ENCODE data around the gene DCC. TPM values are rescaled to one million over a fixed set of nuclear protein-coding genes. Genes with fewer than 3 reads are reported as not detected.

The DCC gene
- total RNA-seq, 2 experiments from 2014 or later = not detected

GRCh38 chr18:52610451-52611115, 270.6 kb downstream of the DCC start:
- no peak for ATAC-seq (ENCODE audit: poor library complexity)
- CTCF ChIA-PET = no interaction called here

GRCh38 chr18:52612406-52612805, 272.4 kb downstream of the DCC start:
- Mint-ChIP-seq H3K27me3 (no peaks in the 10 kb centered on the region), H3K36me3 (ENCODE audit: low read depth) (no peaks in the 10 kb centered on the region), H3K4me3 (no peak overlapping the region), H3K9me3 (no peaks in the 10 kb centered on the region), H3K27ac (no peak overlapping the region), H3K4me1 (ENCODE audit: low read depth) (no peaks in the 10 kb centered on the region)
- no peak for TF ChIP-seq CTCF (IDR thresholded peaks at IDR 0.05)
- Histone ChIP-seq H3K4me1 (ENCODE audit: insufficient read depth, low read length) (no peaks in the 10 kb centered on the region), H3K9me3 (ENCODE audit: control insufficient read depth in 1 of 2, insufficient read depth in 1 of 2, low read length in 2 of 2) (peaks cover 0 to 3% of the 10 kb centered on the region in 2 experiments), H3K4me3 (ENCODE audit: low read length) (no peak overlapping the region), H3K27ac (ENCODE audit: low read depth in 1 of 2, low read length in 2 of 2) (no peak overlapping the region), H3K36me3 (ENCODE audit: insufficient read depth, low read length) (no peaks in the 10 kb centered on the region), H3K27me3 (ENCODE audit: control insufficient read depth in 1 of 2, insufficient read depth in 2 of 2, low read length in 2 of 2) (no peaks in the 10 kb centered on the region)
- CTCF ChIA-PET = no interaction called here
- POLR2A ChIA-PET = no interaction called here
- no peak for ATAC-seq (ENCODE audit: poor library complexity)
- no peak for DNase-seq
- intact Hi-C loops (cut with DNase I, micrococcal nuclease) = no loop called here

More at GRCh38 chr18:52610451-52611115, 270.6 kb downstream of the DCC start:
- intact Hi-C loops (cut with DNase I, micrococcal nuclease) = no loop called here
- no peak overlapping the region for H3K27ac ChIP-seq (ENCODE audit: low read depth in 1 of 2, low read length in 2 of 2)
- H3K4me1 ChIP-seq (ENCODE audit: insufficient read depth, low read length) = no peaks in the 10 kb centered on the region
- Mint-ChIP-seq H3K36me3 (ENCODE audit: low read depth) (no peaks in the 10 kb centered on the region), H3K27ac (no peak overlapping the region), H3K9me3 (peaks cover 5% of the 10 kb centered on the region), H3K4me3 (no peak overlapping the region), H3K27me3 (no peaks in the 10 kb centered on the region), H3K4me1 (ENCODE audit: low read depth) (no peaks in the 10 kb centered on the region)
- POLR2A ChIA-PET = no interaction called here
- no peak overlapping the region for H3K4me3 ChIP-seq (ENCODE audit: low read length)
- H3K36me3 ChIP-seq (ENCODE audit: insufficient read depth, low read length) = no peaks in the 10 kb centered on the region
- DNase-seq = no peak
- TF ChIP-seq CTCF (IDR thresholded peaks at IDR 0.05) = no peak
- H3K27me3 ChIP-seq (ENCODE audit: control insufficient read depth in 1 of 2, insufficient read depth in 2 of 2, low read length in 2 of 2) = no peaks in the 10 kb centered on the region
- peaks cover 0 to 3% of the 10 kb centered on the region in 2 experiments for H3K9me3 ChIP-seq (ENCODE audit: control insufficient read depth in 1 of 2, insufficient read depth in 1 of 2, low read length in 2 of 2)

GRCh38 chr18:52615321-52615720, 275.3 kb downstream of the DCC start:
- no peaks in the 10 kb centered on the region for H3K27me3 Mint-ChIP-seq
- no peak overlapping the region for H3K4me3 Mint-ChIP-seq
- H3K36me3 ChIP-seq (ENCODE audit: insufficient read depth, low read length) = no peaks in the 10 kb centered on the region
- no peaks in the 10 kb centered on the region for H3K9me3 Mint-ChIP-seq
- no peak overlapping the region for H3K4me3 ChIP-seq (ENCODE audit: low read length)
- ATAC-seq (ENCODE audit: poor library complexity) = no peak
- no peaks in the 10 kb centered on the region for H3K4me1 ChIP-seq (ENCODE audit: insufficient read depth, low read length)
- ChIA-PET CTCF (no interaction called here), POLR2A (no interaction called here)
- H3K36me3 Mint-ChIP-seq (ENCODE audit: low read depth) = no peaks in the 10 kb centered on the region
- no peak for DNase-seq
- intact Hi-C loops (cut with DNase I, micrococcal nuclease) = no loop called here
- peaks cover 0 to 3% of the 10 kb centered on the region in 2 experiments for H3K9me3 ChIP-seq (ENCODE audit: control insufficient read depth in 1 of 2, insufficient read depth in 1 of 2, low read length in 2 of 2)
- no peak for TF ChIP-seq CTCF (IDR thresholded peaks at IDR 0.05)
- H3K27me3 ChIP-seq (ENCODE audit: control insufficient read depth in 1 of 2, insufficient read depth in 2 of 2, low read length in 2 of 2) = no peaks in the 10 kb centered on the region
- H3K27ac ChIP-seq (ENCODE audit: low read depth in 1 of 2, low read length in 2 of 2) = no peak overlapping the region
- H3K27ac Mint-ChIP-seq = no peak overlapping the region
- H3K4me1 Mint-ChIP-seq (ENCODE audit: low read depth) = no peaks in the 10 kb centered on the region
